ENCODE data around the gene CNTN4.
A peak's percentile ranks its signal among the peaks of the same experiment; 100 is the strongest.
"Not testable (repeated sequence)": the region's sequence is repeated elsewhere in the genome, so short reads cannot be mapped to it uniquely, and the experiment has no call there.

Gene CNTN4

DNA sequence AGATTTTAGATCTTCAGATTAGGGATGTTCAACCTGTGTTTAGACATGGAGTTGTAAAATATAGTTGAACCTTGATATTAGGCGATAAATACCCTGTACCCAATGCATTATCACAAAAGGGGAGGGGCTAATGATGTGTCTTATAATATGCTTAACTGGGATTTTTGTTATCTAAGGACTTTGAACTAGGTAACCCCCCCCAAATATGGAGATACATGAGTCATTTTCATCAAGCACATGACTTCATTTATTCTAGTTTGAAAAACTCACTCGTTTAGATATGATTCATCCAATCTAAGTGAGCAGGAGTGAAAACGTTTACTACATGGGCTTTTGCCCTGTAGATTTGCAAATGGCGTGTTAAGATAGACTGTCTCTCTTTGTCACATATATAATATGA is 799.2 kb downstream of the CNTN4 start:
- no peak for DNase-seq (ENCODE audit: low spot score)
- no peak for FAIRE-seq

DNA sequence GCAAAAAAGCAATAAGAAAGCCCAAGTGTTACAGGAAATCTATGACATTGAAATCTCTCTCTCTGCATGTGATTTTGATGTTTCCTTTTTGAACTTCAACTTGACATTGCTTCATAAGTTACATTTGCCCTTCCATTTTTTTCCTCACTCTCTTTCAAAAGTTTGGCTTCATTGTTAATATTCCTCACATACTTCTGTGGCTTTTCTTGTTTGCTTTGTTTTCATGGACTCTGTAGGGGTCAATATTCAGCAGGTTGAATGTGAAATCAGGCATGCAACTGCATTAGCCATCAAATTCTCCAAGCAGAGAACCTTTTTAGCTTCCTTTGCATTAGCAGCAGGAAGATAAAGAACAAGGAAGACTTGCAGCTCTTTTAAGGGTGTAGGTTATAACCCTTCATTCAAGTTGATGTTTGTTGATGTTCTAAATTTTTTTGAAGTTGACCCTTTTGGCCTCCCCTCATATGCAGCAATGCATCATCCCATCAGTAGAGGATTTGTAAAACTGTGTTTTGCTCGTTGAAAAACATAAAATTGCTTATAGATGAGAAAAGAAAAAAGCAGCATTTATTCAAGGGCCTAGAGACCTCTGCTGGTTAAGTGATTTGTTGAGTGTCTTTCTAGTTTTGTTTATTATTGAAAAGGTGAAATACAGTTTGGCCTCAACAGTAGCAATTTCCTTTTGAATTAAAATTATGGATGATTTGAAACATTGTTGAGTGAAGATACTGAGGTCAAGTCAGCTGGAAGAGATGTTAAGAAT is 800.1 kb downstream of the CNTN4 start:
- DNase-seq (ENCODE audit: low spot score): no peak

DNA sequence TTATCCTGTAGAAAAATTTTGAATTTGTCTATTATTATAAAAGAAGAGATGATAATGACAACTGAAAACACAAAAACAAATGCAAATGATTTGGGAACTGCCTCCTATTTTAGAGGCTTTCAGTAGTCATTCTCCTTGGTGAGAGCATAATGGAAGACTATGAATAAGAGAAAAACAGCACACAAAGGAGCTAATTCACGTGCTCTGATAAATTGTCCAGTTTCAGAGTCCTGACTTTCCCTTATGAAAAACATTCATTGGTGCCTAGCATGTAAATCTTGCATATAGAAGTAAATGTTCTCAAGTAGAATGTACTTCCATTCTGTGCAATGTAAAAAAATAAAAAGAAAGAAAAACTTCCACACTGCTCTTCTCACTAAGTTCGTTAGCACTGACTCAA is 805.4 kb downstream of the CNTN4 start:
- no peak for DNase-seq (ENCODE audit: low spot score)

More for the DNA sequence above, 800.1 kb downstream of the CNTN4 start:
- FAIRE-seq: no peak

DNA sequence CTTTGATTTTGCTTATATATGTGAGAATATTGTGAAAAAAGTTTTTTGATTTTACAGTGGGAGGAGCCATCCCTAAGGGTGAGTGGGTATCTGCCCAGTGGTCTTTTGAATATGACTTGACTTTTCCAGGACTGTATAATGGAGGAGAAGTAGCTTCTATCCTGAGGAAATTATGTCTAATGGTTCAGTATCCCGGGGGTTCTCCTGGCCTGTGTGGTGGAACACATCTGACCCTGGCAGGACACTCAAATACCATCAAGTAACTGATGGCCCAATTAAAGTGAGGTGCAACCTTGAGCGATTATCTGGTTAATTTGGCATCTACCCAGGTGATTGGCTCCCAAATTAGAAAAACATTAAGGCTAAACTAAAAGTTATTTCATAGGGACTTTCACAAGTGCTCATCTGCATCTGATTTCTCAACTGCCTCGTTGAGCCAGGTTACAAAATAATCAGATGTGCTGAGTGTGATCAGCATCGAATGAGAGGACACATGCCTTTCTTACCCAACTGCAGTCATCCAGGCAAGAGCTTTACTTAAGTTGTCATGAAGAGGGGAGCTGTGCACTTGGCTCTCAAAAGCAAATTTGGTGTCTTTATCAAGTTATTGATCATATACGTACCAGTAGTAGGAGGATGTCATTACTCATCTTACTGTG is 810.2 kb downstream of the CNTN4 start:
- FAIRE-seq (no peak), DNase-seq (ENCODE audit: low spot score) (no peak)

More for the DNA sequence above, 805.4 kb downstream of the CNTN4 start:
- FAIRE-seq: no peak

DNA sequence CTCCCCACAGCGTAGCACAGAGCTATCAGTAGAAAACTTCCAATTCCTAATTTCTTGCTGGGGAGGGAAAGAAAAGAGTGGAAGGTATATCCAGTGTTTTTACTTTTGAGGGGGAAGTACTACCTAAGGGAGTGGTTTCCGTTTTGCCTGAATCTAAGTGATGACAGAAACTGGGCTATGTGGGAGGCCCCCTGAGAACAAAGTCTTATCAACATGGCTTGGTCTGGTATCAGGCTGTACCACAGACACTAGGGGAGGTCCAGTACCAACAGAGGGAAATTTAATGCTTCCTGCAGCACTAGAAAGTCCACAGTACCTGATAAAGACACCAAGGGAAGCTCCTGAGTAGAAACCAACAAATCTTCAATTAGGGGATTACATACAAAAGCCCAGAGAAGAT is 812.3 kb downstream of the CNTN4 start:
- DNase-seq (ENCODE audit: low spot score): no peak
- no peak for FAIRE-seq

DNA sequence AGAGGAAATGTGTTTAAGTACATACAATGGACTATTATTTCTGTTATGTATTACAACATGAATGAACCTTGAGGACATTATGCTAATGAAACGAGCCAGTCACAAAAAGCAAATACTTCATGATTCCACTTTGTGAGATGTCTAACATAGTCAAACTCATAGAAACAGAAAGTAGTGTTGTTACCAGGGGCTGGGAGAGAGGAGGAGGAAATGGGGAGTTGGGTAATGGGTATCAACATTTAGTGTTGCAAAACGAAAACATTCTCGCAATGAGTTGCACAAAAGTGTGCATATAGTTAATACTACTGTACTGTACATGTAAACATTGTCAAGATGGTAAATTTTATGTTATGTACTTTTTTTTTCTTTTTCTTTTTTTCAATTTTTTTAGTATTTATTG is 817.2 kb downstream of the CNTN4 start:
- FAIRE-seq: no peak
- no peak for DNase-seq (ENCODE audit: low spot score)

DNA sequence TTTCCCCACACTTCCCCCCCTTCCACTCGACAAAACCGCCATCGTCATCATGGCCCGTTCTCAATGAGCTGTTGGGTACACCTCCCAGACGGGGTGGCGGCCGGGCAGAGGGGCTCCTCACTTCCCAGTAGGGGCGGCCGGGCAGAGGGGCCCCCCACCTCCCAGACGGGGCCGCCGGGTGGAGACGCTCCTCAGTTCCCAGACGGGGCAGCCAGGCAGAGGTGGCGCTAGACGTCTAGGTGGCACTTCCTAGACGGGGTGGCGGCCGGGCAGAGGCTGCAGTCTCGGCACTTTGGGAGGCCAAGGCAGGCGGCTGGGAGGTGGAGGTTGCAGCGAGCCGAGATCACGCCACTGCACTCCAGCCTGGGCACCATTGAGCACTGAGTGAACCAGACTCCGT is 818.0 kb downstream of the CNTN4 start:
- not testable (repeated sequence) for FAIRE-seq; DNase-seq (ENCODE audit: low spot score)

DNA sequence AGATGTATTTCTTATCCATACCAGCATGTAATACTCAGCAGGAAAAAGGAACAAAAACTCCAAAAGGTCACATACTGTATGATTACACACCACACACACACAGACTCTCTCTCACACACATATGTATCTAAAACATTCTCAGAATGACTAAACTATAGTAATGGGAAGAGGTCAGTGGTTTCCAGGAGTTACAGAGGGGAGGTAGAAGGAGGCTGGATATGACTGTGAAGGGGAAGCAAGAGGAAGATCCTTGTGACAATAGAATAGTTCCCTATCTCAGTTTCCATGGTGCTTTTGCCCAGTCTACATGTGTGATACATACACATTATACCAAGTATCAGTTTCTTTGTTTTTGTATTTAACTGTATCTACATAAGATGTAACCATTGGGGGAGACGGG is 821.4 kb downstream of the CNTN4 start:
- FAIRE-seq: no peak
- no peak for DNase-seq (ENCODE audit: low spot score)

DNA sequence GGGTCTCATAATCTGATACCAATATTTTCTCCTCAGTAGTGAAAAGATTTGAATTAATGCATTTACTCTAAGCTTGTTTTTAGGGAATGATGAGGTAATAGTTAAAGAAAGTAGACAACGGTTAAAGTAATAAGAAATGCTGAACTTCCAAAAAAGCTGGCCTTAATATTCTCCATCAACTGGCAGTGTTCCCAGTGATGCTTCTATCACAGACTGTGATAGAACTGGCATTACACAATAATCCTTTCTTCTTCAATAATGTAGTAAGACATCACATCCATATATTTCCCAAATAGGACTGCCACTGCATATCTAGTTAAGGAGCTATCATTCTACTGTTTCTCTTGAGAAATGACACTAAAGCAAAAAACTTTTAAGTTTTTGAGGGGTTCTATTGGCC is 822.8 kb downstream of the CNTN4 start:
- no peak for FAIRE-seq
- no peak for DNase-seq (ENCODE audit: low spot score)

DNA sequence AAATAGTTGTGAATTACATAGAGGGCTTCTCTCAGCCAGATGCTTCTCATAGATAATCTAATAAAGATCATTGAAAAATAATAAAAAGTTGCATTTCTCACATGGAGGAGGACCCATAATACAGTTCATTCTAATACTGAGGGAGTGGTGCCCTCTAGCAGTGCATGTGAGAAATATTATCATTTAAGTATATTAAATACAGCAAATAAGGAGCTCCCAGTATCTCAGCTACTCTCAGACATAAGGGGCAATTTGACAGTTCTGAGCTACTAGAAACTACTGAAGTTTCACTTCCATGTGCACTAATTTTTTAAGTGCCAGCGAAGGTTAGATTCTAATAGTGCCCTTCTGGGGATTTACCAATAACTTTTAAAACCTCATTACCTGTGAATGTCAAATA is 823.2 kb downstream of the CNTN4 start:
- FAIRE-seq (no peak), DNase-seq (ENCODE audit: low spot score) (peak; percentile 23)

DNA sequence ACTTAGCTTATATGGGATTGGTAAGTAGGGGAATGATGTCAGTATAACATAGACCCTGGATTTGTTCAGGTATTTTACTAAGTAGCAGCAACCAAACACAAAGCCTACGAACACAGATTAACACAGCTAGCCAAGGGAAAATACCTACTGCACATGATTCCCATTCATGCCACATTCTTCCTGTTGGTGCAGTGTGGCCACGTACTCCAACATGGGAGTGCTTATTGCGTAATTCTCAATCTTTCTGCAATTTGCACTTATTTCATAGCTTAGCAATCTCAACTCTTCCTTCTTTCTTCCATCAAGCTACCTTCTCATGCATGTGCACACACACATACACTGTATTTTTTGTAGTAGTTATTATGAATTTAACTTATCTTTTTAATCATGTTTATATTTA is 824.7 kb downstream of the CNTN4 start:
- FAIRE-seq: no peak
- DNase-seq (ENCODE audit: low spot score): peak; percentile 7

DNA sequence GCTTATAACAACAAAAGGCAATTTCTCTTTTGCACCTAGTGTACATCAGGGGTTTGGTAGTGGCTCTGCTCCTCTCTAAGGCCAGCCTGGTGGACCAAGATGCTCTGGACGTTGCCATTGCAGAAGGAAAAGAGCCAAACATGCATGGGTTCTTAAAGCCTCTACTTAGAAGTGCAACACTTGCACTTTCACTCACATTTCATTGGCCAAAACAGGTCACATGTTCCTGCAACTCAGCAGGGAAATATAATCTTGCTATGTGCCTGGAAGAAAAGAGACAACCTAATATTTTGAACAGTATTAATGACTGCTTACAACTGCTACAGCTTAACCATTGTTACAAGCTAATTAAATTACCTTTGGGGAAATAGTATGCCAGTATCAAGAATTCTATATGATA is 828.6 kb downstream of the CNTN4 start:
- DNase-seq (ENCODE audit: low spot score): no peak
- no peak for FAIRE-seq

DNA sequence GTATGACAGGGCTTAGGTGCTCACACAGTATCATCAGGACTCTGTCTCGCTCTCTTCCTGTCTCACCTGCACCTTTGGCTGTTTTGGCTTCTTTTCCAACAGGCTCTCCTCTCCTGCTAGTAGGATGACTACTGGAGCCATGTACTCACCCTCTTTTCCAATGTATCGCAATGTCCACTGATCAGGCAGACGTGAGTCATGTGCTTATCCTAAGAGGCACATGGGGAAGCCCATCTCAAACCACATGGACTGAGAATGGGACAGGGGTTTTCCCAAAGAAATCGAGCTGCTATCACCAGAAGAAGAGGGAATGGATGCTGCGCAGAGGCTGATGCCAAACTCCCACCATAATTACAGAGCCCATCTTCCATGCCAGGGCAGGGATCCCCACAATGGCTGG is 830.9 kb downstream of the CNTN4 start:
- FAIRE-seq: no peak
- no peak for DNase-seq (ENCODE audit: low spot score)

DNA sequence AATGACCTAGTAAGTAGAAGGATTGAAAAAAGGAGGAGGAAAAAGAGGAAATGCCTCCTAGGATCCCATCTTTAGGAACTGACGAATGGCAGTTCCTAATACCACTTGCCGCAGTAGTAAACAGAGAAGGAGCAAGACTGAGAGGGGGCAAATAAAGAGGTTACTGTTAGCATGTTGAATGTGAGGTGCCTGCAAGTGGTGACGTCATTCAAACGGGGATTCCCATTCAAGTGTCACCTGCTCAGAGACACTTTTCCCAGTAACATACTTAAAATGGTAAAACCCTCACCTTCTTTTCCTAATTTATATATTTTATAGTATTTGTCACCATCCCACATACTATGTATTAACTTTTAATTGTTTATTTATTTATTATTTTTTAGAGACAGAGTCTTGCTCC is 832.6 kb downstream of the CNTN4 start:
- no peak for FAIRE-seq

DNA sequence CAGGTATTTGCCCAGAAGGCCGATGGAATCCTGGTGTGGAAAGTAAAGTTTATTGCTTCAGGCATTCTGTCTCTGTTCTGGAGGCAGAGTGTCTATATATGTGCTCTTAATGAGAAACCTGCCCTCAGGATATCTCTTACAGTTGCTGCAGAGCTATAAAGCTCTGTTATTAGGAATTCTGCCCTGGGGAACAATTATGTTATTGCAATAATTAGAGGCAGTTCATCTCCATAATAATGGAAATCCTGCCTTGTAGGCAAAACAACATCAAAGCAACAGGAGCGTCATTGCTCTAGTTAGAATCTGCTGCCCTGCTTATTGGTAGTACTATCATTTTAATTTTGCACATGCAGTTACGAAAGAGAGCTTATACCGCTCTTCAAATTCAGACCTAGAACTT is 835.9 kb downstream of the CNTN4 start:
- FAIRE-seq (no peak), DNase-seq (ENCODE audit: low spot score) (no peak)

More for the DNA sequence above, 832.6 kb downstream of the CNTN4 start:
- no peak for DNase-seq (ENCODE audit: low spot score)

DNA sequence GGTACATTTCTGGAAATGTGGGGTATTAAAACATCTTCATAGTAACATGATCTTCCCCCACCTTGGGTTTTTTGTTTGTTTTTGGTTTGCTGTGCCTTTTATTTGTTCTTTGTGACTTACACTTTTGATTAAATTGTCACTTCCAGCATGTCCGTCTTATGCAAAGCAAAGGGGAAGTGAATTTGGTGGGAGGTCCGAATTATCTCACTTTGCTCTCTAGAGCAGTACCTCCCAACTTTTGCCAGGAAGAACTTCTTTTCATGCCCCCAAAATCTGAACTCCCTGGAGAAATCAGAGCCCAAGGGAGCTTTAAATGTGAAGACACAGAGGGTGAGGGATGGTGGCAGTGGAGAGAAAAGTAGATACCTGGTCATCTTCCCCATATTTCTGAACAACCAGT is 838.4 kb downstream of the CNTN4 start:
- DNase-seq (ENCODE audit: low spot score): no peak
- no peak for FAIRE-seq

DNA sequence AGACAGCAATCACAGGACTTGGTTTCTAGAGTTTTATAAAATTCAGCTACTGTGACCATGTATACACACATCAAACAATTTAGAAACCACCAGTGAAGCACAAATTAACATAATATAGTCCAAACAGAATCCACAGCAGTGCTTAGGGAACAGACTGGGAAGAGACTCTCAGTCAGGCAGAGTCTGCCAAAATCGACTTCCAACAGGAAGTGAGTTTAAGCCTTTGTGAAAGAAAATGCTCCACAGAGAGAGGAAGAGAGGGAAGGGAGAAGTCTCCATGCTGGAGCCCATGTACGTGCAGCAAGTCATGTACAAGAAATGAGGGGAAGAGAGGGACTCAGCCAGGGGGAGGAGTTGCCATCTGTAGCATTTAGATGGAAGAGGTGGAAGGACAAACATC is 838.9 kb downstream of the CNTN4 start:
- DNase-seq (ENCODE audit: low spot score) (no peak), FAIRE-seq (no peak)

DNA sequence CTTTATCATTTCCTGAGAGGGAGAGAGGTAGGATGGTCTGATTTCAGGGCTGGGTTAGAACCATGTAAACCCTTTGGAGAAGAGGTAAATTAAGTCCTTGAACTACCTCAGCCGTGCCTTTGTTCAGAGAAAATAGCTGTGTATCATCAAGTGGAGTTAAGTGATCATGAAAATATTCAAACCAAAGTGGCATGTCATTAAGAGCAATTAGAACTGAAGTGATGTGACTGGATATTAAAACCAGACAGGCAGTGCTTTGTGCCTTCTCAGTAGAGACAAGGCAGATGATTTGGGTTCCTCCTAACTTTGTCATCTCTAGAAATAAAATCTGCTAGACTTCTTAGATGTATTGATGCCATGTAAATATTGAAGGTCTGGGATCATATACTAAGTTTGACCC is 840.0 kb downstream of the CNTN4 start:
- FAIRE-seq: no peak
- DNase-seq (ENCODE audit: low spot score): no peak

DNA sequence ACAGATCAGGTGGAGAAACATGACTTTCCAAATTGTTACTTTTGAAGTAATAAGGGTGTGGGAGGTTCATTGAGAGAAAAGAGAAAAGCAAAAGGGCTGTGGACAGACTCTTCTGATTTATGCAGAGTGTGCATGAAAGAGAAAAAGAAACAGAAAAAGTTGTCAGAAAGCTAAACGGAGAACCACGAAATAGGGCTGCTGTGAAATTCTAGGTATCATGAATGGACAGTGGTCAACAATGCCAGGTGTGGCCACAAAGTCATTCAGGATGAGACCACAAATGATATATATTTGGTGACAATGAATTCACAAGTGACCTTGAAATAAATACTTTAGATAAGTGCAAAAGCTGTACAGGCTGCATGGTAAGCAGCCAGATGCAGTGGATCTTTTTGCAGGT is 841.4 kb downstream of the CNTN4 start:
- FAIRE-seq (no peak), DNase-seq (ENCODE audit: low spot score) (no peak)

DNA sequence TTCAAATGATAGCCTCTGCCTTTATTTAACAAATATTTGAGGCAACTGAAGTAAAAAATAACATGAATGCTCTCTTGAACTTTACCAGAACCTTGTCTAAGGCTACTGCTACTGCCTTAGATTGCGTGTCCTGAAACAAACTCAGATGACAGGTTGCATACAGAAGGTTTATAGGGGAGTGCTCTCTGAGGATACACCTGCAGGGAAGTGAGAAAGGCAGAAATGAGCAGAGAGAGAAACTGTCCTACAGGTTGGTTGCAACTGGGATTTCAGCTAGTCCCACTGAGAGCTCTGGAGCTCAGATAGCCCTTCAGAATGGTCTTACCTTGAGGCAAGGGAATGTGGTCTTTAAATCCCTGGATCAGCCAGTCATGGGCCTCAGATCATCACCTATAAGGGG is 846.0 kb downstream of the CNTN4 start:
- FAIRE-seq (no peak), DNase-seq (ENCODE audit: low spot score) (no peak)

DNA sequence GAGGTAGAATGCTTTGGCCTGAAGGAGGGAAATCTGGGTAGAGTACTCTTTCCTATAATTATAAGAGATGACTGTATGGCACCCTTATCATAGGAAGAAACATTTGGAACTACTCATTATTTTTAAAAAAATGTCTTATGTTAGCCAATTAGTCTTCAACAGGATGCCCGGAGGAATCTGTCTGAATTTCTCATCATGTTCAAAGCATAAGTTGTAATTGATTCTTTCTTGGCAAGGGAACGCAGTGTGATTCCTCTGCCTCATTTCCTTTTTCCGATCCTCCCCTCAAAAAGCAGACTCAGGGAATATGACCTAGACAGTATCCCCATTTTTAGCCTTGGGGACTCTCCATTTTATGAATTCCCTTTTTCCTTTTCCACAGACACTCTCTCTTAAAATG is 846.5 kb downstream of the CNTN4 start:
- DNase-seq (ENCODE audit: low spot score): no peak
- FAIRE-seq: no peak

DNA sequence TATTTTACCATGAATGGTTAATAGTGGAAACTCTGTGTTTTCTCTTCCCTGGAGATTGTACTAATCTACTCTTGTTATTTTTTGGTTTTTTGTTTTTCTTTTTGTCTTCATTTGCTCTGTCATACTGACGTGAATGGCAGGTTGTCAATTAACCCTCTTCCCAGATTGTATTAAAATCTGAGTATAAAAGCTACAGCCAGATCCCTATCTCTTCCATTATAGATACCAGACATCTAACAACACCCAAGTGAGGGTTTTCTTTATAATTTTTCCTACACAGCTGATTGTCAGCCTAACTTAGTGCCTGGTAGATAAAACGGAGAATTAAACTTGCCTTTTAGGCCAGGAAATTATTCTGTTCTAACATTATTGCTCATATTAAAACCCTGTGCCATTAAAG is 848.9 kb downstream of the CNTN4 start:
- FAIRE-seq: no peak
- no peak for DNase-seq (ENCODE audit: low spot score)

DNA sequence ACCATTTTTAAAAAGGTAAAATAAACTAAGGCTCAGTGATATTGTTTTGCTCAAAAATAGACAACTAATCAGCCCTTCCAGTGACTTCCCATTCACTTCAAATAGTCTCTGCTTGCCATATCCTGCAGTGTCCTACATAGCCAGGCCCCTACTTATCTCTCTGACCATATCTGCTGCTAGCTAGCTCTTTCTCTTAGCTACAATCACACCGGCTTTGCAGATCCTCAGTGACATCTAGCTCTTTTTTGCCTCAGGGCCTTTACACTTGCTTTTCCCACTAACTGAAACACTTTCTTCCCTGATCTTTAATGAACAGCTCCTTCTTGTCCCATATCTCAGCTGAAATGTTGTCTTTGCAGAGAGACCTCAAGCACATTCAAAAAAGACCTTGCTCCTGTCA is 850.2 kb downstream of the CNTN4 start:
- no peak for FAIRE-seq
- DNase-seq (ENCODE audit: low spot score): no peak
